DMS 273 (cell line): ENCODE measurements around the gene SHROOM3.

Source experiments
- DNase-seq: peaks from one replicate; lab custom pipeline; 2025; ENCODE audit not compliant: unreplicated experiment; lab: John Stamatoyannopoulos, UW

SHROOM3 gene

GRCh38 chr4:76740192-76740591 is 305.2 kb downstream of the SHROOM3 start:
- DNase-seq: no peak

- no peak for DNase-seq
These were observed 306.0 kb downstream of the SHROOM3 start for GRCh38 chr4:76740866-76741662.

- DNase-seq: no peak
These were observed 306.6 kb downstream of the SHROOM3 start for GRCh38 chr4:76741663-76742020.

GRCh38 chr4:76744241-76744921 is 309.4 kb downstream of the SHROOM3 start:
- DNase-seq: no peak

- no peak for DNase-seq
These were observed 310.2 kb downstream of the SHROOM3 start for GRCh38 chr4:76745240-76745639.

- DNase-seq: no peak
These were observed 312.5 kb downstream of the SHROOM3 start for GRCh38 chr4:76747563-76747962.

GRCh38 chr4:76748649-76749048 is 313.6 kb downstream of the SHROOM3 start:
- peak; percentile 60 for DNase-seq

- DNase-seq: no peak
These were observed 314.3 kb downstream of the SHROOM3 start for GRCh38 chr4:76749355-76749754.

GRCh38 chr4:76750716-76751115 is 315.7 kb downstream of the SHROOM3 start:
- no peak for DNase-seq

- DNase-seq: no peak
These were observed 316.7 kb downstream of the SHROOM3 start for GRCh38 chr4:76751612-76752343.

- peak; percentile 56 for DNase-seq
These were observed 318.0 kb downstream of the SHROOM3 start for GRCh38 chr4:76752861-76753501.

- DNase-seq: no peak
These were observed 318.8 kb downstream of the SHROOM3 start for GRCh38 chr4:76753814-76754213.

GRCh38 chr4:76754439-76754838 is 319.4 kb downstream of the SHROOM3 start:
- DNase-seq: no peak

- DNase-seq: no peak
These were observed 320.7 kb downstream of the SHROOM3 start for GRCh38 chr4:76755756-76756155.

GRCh38 chr4:76756416-76756815 is 321.4 kb downstream of the SHROOM3 start:
- no peak for DNase-seq

- DNase-seq: no peak
These were observed 322.4 kb downstream of the SHROOM3 start for GRCh38 chr4:76757418-76757939.

GRCh38 chr4:76758290-76758882 is 323.4 kb downstream of the SHROOM3 start:
- DNase-seq: peak; percentile 61

GRCh38 chr4:76758996-76759395 is 324.0 kb downstream of the SHROOM3 start:
- DNase-seq: no peak

- no peak for DNase-seq
These were observed 325.2 kb downstream of the SHROOM3 start for GRCh38 chr4:76760193-76760592.
